Osteocyte (in vitro differentiated cells): ENCODE results near the gene HIPK2. TPM values are rescaled to one million over a fixed set of nuclear protein-coding genes. Genes with fewer than 3 reads are reported as not detected.
A peak's percentile ranks its signal among the peaks of the same experiment; 100 is the strongest.

Experiments
- DNase-seq: peaks from one replicate; pipeline ENCODE4 v3.0.0; 2021; ENCODE audit warnings: mixed read lengths; ENCODE audit not compliant: unreplicated experiment; ENCODE audit errors: extremely low spot score
- H3K27ac Mint-ChIP-seq: one replicate; pipeline ENCODE4 v1.8.0; 2021; ENCODE audit warnings: mild to moderate bottlenecking, mixed read lengths; ENCODE audit not compliant: unreplicated experiment
- H3K27me3 Mint-ChIP-seq: one replicate; pipeline ENCODE4 v1.8.0; 2021; ENCODE audit warnings: mixed read lengths; ENCODE audit not compliant: unreplicated experiment
- H3K36me3 Mint-ChIP-seq: one replicate; pipeline ENCODE4 v1.8.0; 2021; ENCODE audit warnings: mixed read lengths; ENCODE audit not compliant: unreplicated experiment
- H3K4me1 Mint-ChIP-seq: one replicate; pipeline ENCODE4 v1.8.0; 2021; ENCODE audit warnings: mixed read lengths; ENCODE audit not compliant: unreplicated experiment
- H3K4me3 Mint-ChIP-seq: one replicate; pipeline ENCODE4 v1.8.0; 2021; ENCODE audit warnings: mild to moderate bottlenecking, moderate library complexity, mixed read lengths; ENCODE audit not compliant: unreplicated experiment
- H3K9me3 Mint-ChIP-seq: one replicate; pipeline ENCODE4 v1.8.0; 2021; ENCODE audit warnings: mixed read lengths; ENCODE audit not compliant: unreplicated experiment
- CTCF ChIP-seq: fragments of 200-600 bp; sonication (generic); IDR thresholded peaks from 2 replicates; pipeline ENCODE4 v1.5.0; 2021; ENCODE audit warnings: antibody characterized with exemption, mild to moderate bottlenecking, moderate library complexity
- total RNA-seq: library from RNA; stranded (reverse); gene quantifications from 2 replicates; pipeline ENCODE4 v1.2.1, GENCODE V29; 2021

The HIPK2 gene
- total RNA-seq, 1 donor from 2014 or later = 90.8 TPM

- H3K27me3 Mint-ChIP-seq = no peaks in the 10 kb centered on the region
- no peak for DNase-seq
- TF ChIP-seq CTCF = no peak
- H3K4me3 Mint-ChIP-seq = no peak overlapping the region
- H3K27ac Mint-ChIP-seq = peak overlapping the region; percentile 90
- peaks cover 85% of the 10 kb centered on the region for H3K4me1 Mint-ChIP-seq
- peaks cover 10% of the 10 kb centered on the region for H3K36me3 Mint-ChIP-seq
- no peaks in the 10 kb centered on the region for H3K9me3 Mint-ChIP-seq
Measured at GRCh38 chr7:139743967-139744767, 33.6 kb downstream of the HIPK2 start.

GRCh38 chr7:139743267-139743966, 34.4 kb downstream of the HIPK2 start:
- Mint-ChIP-seq H3K27me3 (no peaks in the 10 kb centered on the region), H3K36me3 (peaks cover 10% of the 10 kb centered on the region), H3K27ac (peak overlapping the region; percentile 16), H3K4me3 (no peak overlapping the region), H3K4me1 (peaks cover 84% of the 10 kb centered on the region), H3K9me3 (no peaks in the 10 kb centered on the region)
- DNase-seq = no peak
- no peak for TF ChIP-seq CTCF

GRCh38 chr7:139741789-139742344, 35.9 kb downstream of the HIPK2 start:
- H3K27ac Mint-ChIP-seq = peak overlapping the region; percentile 48
- peaks cover 94% of the 10 kb centered on the region for H3K4me1 Mint-ChIP-seq
- H3K27me3 Mint-ChIP-seq = no peaks in the 10 kb centered on the region
- H3K4me3 Mint-ChIP-seq = no peak overlapping the region
- no peak for DNase-seq
- no peak for TF ChIP-seq CTCF
- no peaks in the 10 kb centered on the region for H3K9me3 Mint-ChIP-seq
- peaks cover 12% of the 10 kb centered on the region for H3K36me3 Mint-ChIP-seq

GRCh38 chr7:139741239-139741638, 36.6 kb downstream of the HIPK2 start:
- DNase-seq = no peak
- Mint-ChIP-seq H3K4me3 (no peak overlapping the region), H3K27me3 (no peaks in the 10 kb centered on the region), H3K27ac (no peak overlapping the region), H3K9me3 (no peaks in the 10 kb centered on the region), H3K4me1 (peaks cover 95% of the 10 kb centered on the region), H3K36me3 (peaks cover 12% of the 10 kb centered on the region)
- no peak for TF ChIP-seq CTCF
